HG02678 (cell line): ENCODE data around the gene CD28.
"Not testable (repeated sequence)": the region's sequence is repeated elsewhere in the genome, so short reads cannot be mapped to it uniquely, and the experiment has no call there.

Source experiments
- ATAC-seq: cut with Tn5 transposase; IDR thresholded peaks from one replicate; pipeline ENCODE4 v1.9.1; 2021; ENCODE audit warnings: mild to moderate bottlenecking, moderate library complexity; ENCODE audit not compliant: unreplicated experiment

The CD28 gene

GRCh38 chr2:203743441-203743981, 37.1 kb downstream of the CD28 start:
- ATAC-seq, result no peak

- no peak for ATAC-seq
Measured at GRCh38 chr2:203744091-203744490, 37.7 kb downstream of the CD28 start.

- ATAC-seq, result no peak
Measured at GRCh38 chr2:203745267-203745666, 38.8 kb downstream of the CD28 start.

- no peak for ATAC-seq
Measured at GRCh38 chr2:203748331-203749126, 42.1 kb downstream of the CD28 start.

- no peak for ATAC-seq
Measured at GRCh38 chr2:203750346-203751068, 44.1 kb downstream of the CD28 start.

- no peak for ATAC-seq
Measured at GRCh38 chr2:203751685-203752271, 45.3 kb downstream of the CD28 start.

- ATAC-seq, result no peak
Measured at GRCh38 chr2:203756161-203756560, 49.7 kb downstream of the CD28 start.

- ATAC-seq, result no peak
Measured at GRCh38 chr2:203758841-203759689, 52.6 kb downstream of the CD28 start.

- no peak for ATAC-seq
Measured at GRCh38 chr2:203759690-203760365, 53.4 kb downstream of the CD28 start.

- no peak for ATAC-seq
Measured at GRCh38 chr2:203761121-203761520, 54.7 kb downstream of the CD28 start.

GRCh38 chr2:203763241-203763937, 57.0 kb downstream of the CD28 start:
- no peak for ATAC-seq

GRCh38 chr2:203763938-203764664, 57.7 kb downstream of the CD28 start:
- no peak for ATAC-seq

- ATAC-seq, result no peak
Measured at GRCh38 chr2:203772456-203773165, 66.2 kb downstream of the CD28 start.

- ATAC-seq, result no peak
Measured at GRCh38 chr2:203774760-203775159, 68.3 kb downstream of the CD28 start.

GRCh38 chr2:203775684-203776083, 69.2 kb downstream of the CD28 start:
- no peak for ATAC-seq

- no peak for ATAC-seq
Measured at GRCh38 chr2:203777030-203777429, 70.6 kb downstream of the CD28 start.

GRCh38 chr2:203779477-203780073, 73.1 kb downstream of the CD28 start:
- not testable (repeated sequence) for ATAC-seq

- no peak for ATAC-seq
Measured at GRCh38 chr2:203780231-203780630, 73.8 kb downstream of the CD28 start.
